Endodermal cell (in vitro differentiated cells): ENCODE results near the gene AHNAK. TPM values are rescaled to one million over a fixed set of nuclear protein-coding genes. Genes with fewer than 3 reads are reported as not detected.
"Not testable (repeated sequence)": the region's sequence is repeated elsewhere in the genome, so short reads cannot be mapped to it uniquely, and the experiment has no call there.

Experiments used
- DNase-seq: peaks from one replicate; pipeline ENCODE4 v3.0.0-alpha.2; 2017
- H3K27ac ChIP-seq: 2 replicates; pipeline ENCODE4 v1.5.1; 2013; ENCODE audit warnings: mild to moderate bottlenecking, low read depth, low read length, moderate library complexity
- H3K27me3 ChIP-seq: 2 replicates; pipeline ENCODE4 v1.6.1; 2013; ENCODE audit warnings: mild to moderate bottlenecking, low read length, moderate library complexity; ENCODE audit not compliant: insufficient read depth, control insufficient read depth, poor library complexity, severe bottlenecking
- H3K36me3 ChIP-seq: 2 replicates; pipeline ENCODE4 v1.7.0; 2013; ENCODE audit warnings: mild to moderate bottlenecking, low read length, moderate library complexity; ENCODE audit not compliant: control insufficient read depth, insufficient read depth
- H3K4me1 ChIP-seq: one replicate; pipeline ENCODE4 v1.7.0; 2013; ENCODE audit warnings: low read length; ENCODE audit not compliant: control insufficient read depth, insufficient read depth
- H3K4me3 ChIP-seq: 2 replicates; pipeline ENCODE4 v1.5.1; 2013; ENCODE audit warnings: mild to moderate bottlenecking, low read length, moderate library complexity
- H3K9ac ChIP-seq: 2 replicates; pipeline ENCODE4 v1.6.1; 2013; ENCODE audit warnings: mild to moderate bottlenecking, low read length, moderate library complexity; ENCODE audit not compliant: poor library complexity, severe bottlenecking; ENCODE audit errors: extremely low read depth
- H3K9me3 ChIP-seq: 2 replicates; pipeline ENCODE4 v1.6.1; 2013; ENCODE audit warnings: mild to moderate bottlenecking, low read length, moderate library complexity; ENCODE audit not compliant: control insufficient read depth
- H3K27ac Mint-ChIP-seq: 2 replicates; pipeline ENCODE4 v1.8.0; 2020; ENCODE audit warnings: mixed read lengths
- H3K27me3 Mint-ChIP-seq: 2 replicates; pipeline ENCODE4 v1.8.0; 2021; ENCODE audit warnings: mild to moderate bottlenecking, mixed read lengths; ENCODE audit not compliant: insufficient read depth
- H3K36me3 Mint-ChIP-seq: 2 replicates; pipeline ENCODE4 v1.8.0; 2020; ENCODE audit warnings: low read depth, mixed read lengths
- H3K4me1 Mint-ChIP-seq: 2 replicates; pipeline ENCODE4 v1.8.0; 2020; ENCODE audit warnings: mixed read lengths
- H3K4me3 Mint-ChIP-seq: 2 replicates; pipeline ENCODE4 v1.8.0; 2020; ENCODE audit warnings: mild to moderate bottlenecking, moderate library complexity, mixed read lengths
- H3K9me3 Mint-ChIP-seq: 2 replicates; pipeline ENCODE4 v1.8.0; 2020; ENCODE audit warnings: mild to moderate bottlenecking, mixed read lengths
- CTCF ChIP-seq: fragments of 200-600 bp; sonication (generic); conservative IDR thresholded peaks from 2 replicates; pipeline ENCODE4 v1.5.0; 2021; ENCODE audit warnings: antibody characterized with exemption, mild to moderate bottlenecking
- WGBS, 2 experiments: methylation state at CpG; one replicate each; pipeline versions ENCODE4 v1.1.5 to v1.1.7; 2013; ENCODE audit warnings: missing lambda C conversion rate in 2 of 2, mixed read lengths in 1 of 2; ENCODE audit not compliant: insufficient coverage in 1 of 2, insufficient read length in 1 of 2; 5-methylcytosine and 5-hydroxymethylcytosine counted together
- total RNA-seq, 2 donors: library from RNA; stranded (reverse); fragmentation: NEBNext Ultra II Directional in 1 of 2; extraction: Animal tissue kit (Norgen Biotek cat#: 25700) in 1 of 2; gene quantifications; 2 replicates in 1 of 2; 3 replicates in 1 of 2; pipeline ENCODE4 v1.2.1, GENCODE V29; 2021

AHNAK gene
- total RNA-seq, 2 donors from 2014 or later: 109 to 165 TPM

- Histone ChIP-seq H3K27me3 (no peaks in the 10 kb centered on the region), H3K9ac (no peak overlapping the region), H3K4me3 (no peak overlapping the region), H3K36me3 (peaks cover 76% of the 10 kb centered on the region), H3K27ac (no peak overlapping the region), H3K4me1 (no peaks in the 10 kb centered on the region), H3K9me3 (no peaks in the 10 kb centered on the region)
- Mint-ChIP-seq H3K4me3 (no peak overlapping the region), H3K36me3 (peaks cover 74% of the 10 kb centered on the region), H3K27ac (no peak overlapping the region), H3K4me1 (peaks cover 39% of the 10 kb centered on the region), H3K27me3 (no peaks in the 10 kb centered on the region), H3K9me3 (no peaks in the 10 kb centered on the region)
- TF ChIP-seq CTCF: no peak
- WGBS, 2 experiments: 91 to 98% methylated on average over 5 of the region's 5 CpGs
- no peak for DNase-seq
Observed at GRCh38 chr11:62565100-62565802, 18.6 kb upstream of the AHNAK start.

GRCh38 chr11:62561677-62562230 lies 15.1 kb upstream of the AHNAK start:
- H3K9me3 ChIP-seq, H3K4me1 ChIP-seq, H3K4me3 ChIP-seq, H3K27me3 Mint-ChIP-seq, H3K27me3 ChIP-seq, H3K9me3 Mint-ChIP-seq: not testable (repeated sequence)
- Histone ChIP-seq H3K27ac (peak overlapping the region; percentile 59), H3K9ac (peak overlapping the region; percentile 50), H3K36me3 (peaks cover 76% of the 10 kb centered on the region)
- H3K36me3 Mint-ChIP-seq: peaks cover 77% of the 10 kb centered on the region
- peak overlapping the region; percentile 38 for H3K4me3 Mint-ChIP-seq
- WGBS, 2 experiments: 5 to 45% methylated on average over 3 of the region's 3 CpGs
- peak overlapping the region; percentile 95 for H3K27ac Mint-ChIP-seq
- DNase-seq: peak; percentile 83
- H3K4me1 Mint-ChIP-seq: peaks cover 49% of the 10 kb centered on the region

DNA sequence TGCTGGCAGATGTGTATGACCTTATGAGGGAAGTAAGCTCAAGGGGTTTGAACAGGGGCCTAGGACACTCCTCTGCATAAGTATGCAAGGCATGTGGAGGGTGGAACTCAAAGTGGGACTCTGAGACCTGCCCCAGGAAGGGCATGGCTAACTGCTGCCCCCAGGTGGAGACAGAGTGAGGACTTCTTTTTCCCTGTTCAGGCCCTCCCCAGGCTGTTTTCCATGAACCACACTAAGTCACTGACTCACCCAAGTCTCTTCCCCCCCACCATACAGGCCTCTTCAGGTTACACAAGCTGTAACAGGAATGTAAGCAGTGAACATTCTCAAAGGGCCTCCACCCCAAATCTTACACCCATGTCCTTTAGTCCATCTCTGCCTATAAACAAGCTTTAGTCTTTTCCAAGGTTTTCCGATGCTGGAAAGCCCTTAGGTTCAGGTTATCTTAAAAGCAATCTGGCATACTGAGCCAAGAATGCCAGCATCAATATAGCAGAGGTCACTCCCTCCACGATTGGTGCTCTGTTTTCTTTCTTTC lies 14.0 kb upstream of the AHNAK start:
- H3K4me1 Mint-ChIP-seq: peaks cover 50% of the 10 kb centered on the region
- peaks cover 66% of the 10 kb centered on the region for H3K36me3 Mint-ChIP-seq
- Histone ChIP-seq H3K9ac (peak overlapping the region; percentile 26), H3K27ac (peak overlapping the region; percentile 39), H3K9me3 (no peaks in the 10 kb centered on the region), H3K4me1 (peaks cover 14% of the 10 kb centered on the region), H3K27me3 (no peaks in the 10 kb centered on the region), H3K36me3 (peaks cover 66% of the 10 kb centered on the region), H3K4me3 (no peak overlapping the region)
- H3K27me3 Mint-ChIP-seq: no peaks in the 10 kb centered on the region
- H3K9me3 Mint-ChIP-seq: no peaks in the 10 kb centered on the region
- peak overlapping the region; percentile 38 for H3K4me3 Mint-ChIP-seq
- peak; percentile 98 for DNase-seq
- peak; percentile 92 for TF ChIP-seq CTCF
- 59 to 76% methylated on average over 2 of the region's 2 CpGs for WGBS, 2 experiments
- H3K27ac Mint-ChIP-seq: peak overlapping the region; percentile 93

DNA sequence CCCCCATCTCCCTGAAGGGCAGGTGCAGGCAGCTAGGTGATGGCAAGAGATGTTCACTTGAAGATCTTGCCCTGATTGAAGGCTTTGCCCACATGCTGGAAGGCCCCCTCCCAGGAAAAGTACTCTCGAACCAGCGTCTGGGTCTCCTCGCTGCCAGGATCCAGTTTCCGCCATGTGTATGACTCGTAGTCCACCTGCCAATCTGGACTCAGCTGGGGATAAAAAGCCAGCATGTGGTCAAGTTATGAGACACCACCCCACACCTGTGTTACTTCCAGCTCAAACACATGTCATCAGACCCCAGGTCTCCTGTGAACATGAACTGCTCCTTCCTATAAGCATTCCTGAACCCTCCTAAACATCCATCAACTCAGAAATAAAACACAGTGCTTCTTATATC lies 13.0 kb upstream of the AHNAK start:
- H3K4me3 ChIP-seq, H3K9ac ChIP-seq, H3K9me3 ChIP-seq, H3K27me3 Mint-ChIP-seq, DNase-seq, H3K9me3 Mint-ChIP-seq, H3K27ac ChIP-seq, H3K27me3 ChIP-seq: not testable (repeated sequence)
- Histone ChIP-seq H3K36me3 (peaks cover 61% of the 10 kb centered on the region), H3K4me1 (peaks cover 21% of the 10 kb centered on the region)
- peak overlapping the region; percentile 93 for H3K27ac Mint-ChIP-seq
- 90 to 98% methylated on average over 5 of the region's 5 CpGs for WGBS, 2 experiments
- H3K36me3 Mint-ChIP-seq: peaks cover 60% of the 10 kb centered on the region
- peak overlapping the region; percentile 38 for H3K4me3 Mint-ChIP-seq
- peaks cover 55% of the 10 kb centered on the region for H3K4me1 Mint-ChIP-seq
